SK-N-SH treated with all-trans-retinoic acid at 6 μM for 48 hours (cell line): ENCODE data around the gene CNDP1.

Source experiments
- CSDC2 ChIP-seq: fragments of 250-450 bp; sonication (Bioruptor Pico); IDR thresholded peaks from 2 replicates; pipeline ENCODE4 v1.5.0; 2020; ENCODE audit warnings: mild to moderate bottlenecking, moderate library complexity
- GLIS3 ChIP-seq: fragments of 250-450 bp; sonication (Bioruptor Pico); IDR thresholded peaks from 2 replicates; pipeline ENCODE4 v1.5.0; 2020; ENCODE audit warnings: mild to moderate bottlenecking, moderate library complexity
- ISL1 ChIP-seq: fragments of 250-450 bp; sonication (Bioruptor Pico); IDR thresholded peaks from 2 replicates; pipeline ENCODE4 v2.1.2; 2022; ENCODE audit warnings: mild to moderate bottlenecking, moderate library complexity
- ZFP30 ChIP-seq: fragments of 450-650 bp; formaldehyde crosslinking; IDR thresholded peaks from 2 replicates; pipeline ENCODE4 v1.5.0; 2022; ENCODE audit warnings: mild to moderate bottlenecking, moderate library complexity

DNA sequence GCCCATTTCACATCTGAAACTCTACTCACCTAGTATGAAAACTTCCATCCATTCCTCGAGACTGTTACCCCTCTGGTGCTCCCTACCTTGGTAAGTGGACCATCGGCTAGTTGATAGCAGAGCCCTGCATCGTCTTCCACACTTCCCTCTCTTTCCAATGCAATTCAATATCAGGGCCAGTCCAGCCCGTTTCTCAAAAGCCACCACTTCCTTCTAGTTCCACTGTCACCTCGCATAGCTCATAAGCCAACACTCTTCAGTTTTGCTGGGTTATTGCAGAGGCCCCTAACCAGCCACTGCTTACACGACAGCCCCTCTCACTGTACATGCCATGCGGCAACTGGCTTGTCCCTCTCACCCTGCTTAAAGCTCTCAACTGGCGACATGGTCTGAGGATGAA lies 53.1 kb downstream of the CNDP1 start:
- TF ChIP-seq ISL1 (CRISPR knock-in tag) (no peak), GLIS3 (no peak), CSDC2 (no peak), ZFP30 (CRISPR knock-in tag) (no peak)
